OCI-LY3 (cell line): Measurements from ENCODE around the gene LTO1.
"Not testable (repeated sequence)": the region's sequence is repeated elsewhere in the genome, so short reads cannot be mapped to it uniquely, and the experiment has no call there.

Experiments used
- H2AFZ ChIP-seq: fragments of 200-600, 300-600 bp; shearing (Covaris generic); 2 replicates; pipeline ENCODE4 v1.6.0; 2014; ENCODE audit warnings: antibody characterized with exemption, low read depth, low read length
- H3K27ac ChIP-seq: fragments of 200-600, 300-600 bp; sonication (generic); 2 replicates; pipeline ENCODE4 v1.5.1; 2014; ENCODE audit warnings: mild to moderate bottlenecking, low read length, moderate library complexity, mixed read lengths
- H3K27me3 ChIP-seq: fragments of 200-600, 300-600 bp; sonication (generic); 2 replicates; pipeline ENCODE4 v1.6.1; 2014; ENCODE audit warnings: low read depth, low read length, mixed read lengths
- H3K36me3 ChIP-seq: fragments of 200-600, 300-600 bp; sonication (generic); replicated peaks from 2 replicates; pipeline ENCODE3; 2014; ENCODE audit warnings: low read depth, low read length, mixed read lengths
- H3K4me1 ChIP-seq: fragments of 300-600, 200-600 bp; sonication (generic); 2 replicates; pipeline ENCODE4 v1.6.1; 2014; ENCODE audit warnings: low read length, mixed read lengths
- H3K4me2 ChIP-seq: fragments of 200-600, 300-600 bp; sonication (generic); 2 replicates; pipeline ENCODE4 v1.6.1; 2014; ENCODE audit warnings: low read length, mixed read lengths
- H3K4me3 ChIP-seq: fragments of 300-600, 200-600 bp; sonication (generic); 2 replicates; pipeline ENCODE4 v1.5.1; 2014; ENCODE audit warnings: antibody characterized with exemption, mild to moderate bottlenecking, low read length, moderate library complexity
- H3K79me2 ChIP-seq: fragments of 300-600, 200-600 bp; shearing (Covaris generic); 2 replicates; pipeline ENCODE4 v1.6.1; 2014; ENCODE audit warnings: mild to moderate bottlenecking, low read length, mixed read lengths
- H3K9ac ChIP-seq: fragments of 300-600, 200-600 bp; shearing (Covaris generic); 2 replicates; pipeline ENCODE4 v1.6.0; 2014; ENCODE audit warnings: mild to moderate bottlenecking, low read length, moderate library complexity
- H3K9me3 ChIP-seq: fragments of 200-600, 300-600 bp; shearing (Covaris generic); 2 replicates; pipeline ENCODE4 v1.6.1; 2014; ENCODE audit warnings: low read length, mixed read lengths; ENCODE audit not compliant: insufficient read depth
- H4K20me1 ChIP-seq: fragments of 200-600, 300-600 bp; sonication (generic); 2 replicates; pipeline ENCODE4 v1.6.1; 2016; ENCODE audit warnings: low read length, mixed read lengths; ENCODE audit not compliant: insufficient read depth
- EZH2phosphoT487 ChIP-seq: fragments of 200-600 bp; shearing (Covaris generic); IDR thresholded peaks from 2 replicates; pipeline ENCODE4 v1.6.1; 2018; ENCODE audit warnings: antibody characterized with exemption, mixed run types, low read depth
- TF ChIP-seq, protein P1 (sequence below): fragments of 200-600, 300-600 bp; sonication (generic); IDR thresholded peaks from 2 replicates; pipeline ENCODE4 v1.5.1; 2014; ENCODE audit warnings: antibody characterized with exemption, low read length, low read depth

The LTO1 gene

DNA sequence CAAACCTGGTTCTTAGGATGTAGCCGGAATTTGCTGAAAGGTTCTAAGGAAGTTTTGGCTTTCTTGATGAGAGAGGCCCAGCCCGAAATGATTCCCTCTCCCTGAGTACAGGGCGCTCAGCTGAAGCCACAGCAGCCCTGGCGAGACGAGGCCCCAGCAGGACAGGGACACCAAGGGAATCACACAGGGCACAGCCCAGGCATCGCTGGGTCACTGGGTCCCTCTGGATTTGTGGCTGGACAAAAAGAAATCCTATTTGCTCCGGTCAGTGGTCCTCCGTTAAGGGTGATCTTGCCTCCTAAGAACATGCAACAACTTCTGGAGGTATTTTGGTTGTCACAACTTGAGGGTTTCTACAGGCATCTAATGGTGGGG lies 22.3 kb upstream of the LTO1 start:
- Histone ChIP-seq H3K9ac (no peak overlapping the region), H3K27ac (no peak overlapping the region), H3K4me1 (no peaks in the 10 kb centered on the region), H3K79me2 (no peaks in the 10 kb centered on the region), H3K4me2 (no peak overlapping the region), H3K36me3 (no peaks in the 10 kb centered on the region), H3K9me3 (no peaks in the 10 kb centered on the region), H3K4me3 (no peak overlapping the region), H4K20me1 (no peaks in the 10 kb centered on the region), H2AFZ (no peak overlapping the region), H3K27me3 (peaks cover 26% of the 10 kb centered on the region)
- no peak for TF ChIP-seq EZH2phosphoT487
- TF ChIP-seq, protein P1, sequence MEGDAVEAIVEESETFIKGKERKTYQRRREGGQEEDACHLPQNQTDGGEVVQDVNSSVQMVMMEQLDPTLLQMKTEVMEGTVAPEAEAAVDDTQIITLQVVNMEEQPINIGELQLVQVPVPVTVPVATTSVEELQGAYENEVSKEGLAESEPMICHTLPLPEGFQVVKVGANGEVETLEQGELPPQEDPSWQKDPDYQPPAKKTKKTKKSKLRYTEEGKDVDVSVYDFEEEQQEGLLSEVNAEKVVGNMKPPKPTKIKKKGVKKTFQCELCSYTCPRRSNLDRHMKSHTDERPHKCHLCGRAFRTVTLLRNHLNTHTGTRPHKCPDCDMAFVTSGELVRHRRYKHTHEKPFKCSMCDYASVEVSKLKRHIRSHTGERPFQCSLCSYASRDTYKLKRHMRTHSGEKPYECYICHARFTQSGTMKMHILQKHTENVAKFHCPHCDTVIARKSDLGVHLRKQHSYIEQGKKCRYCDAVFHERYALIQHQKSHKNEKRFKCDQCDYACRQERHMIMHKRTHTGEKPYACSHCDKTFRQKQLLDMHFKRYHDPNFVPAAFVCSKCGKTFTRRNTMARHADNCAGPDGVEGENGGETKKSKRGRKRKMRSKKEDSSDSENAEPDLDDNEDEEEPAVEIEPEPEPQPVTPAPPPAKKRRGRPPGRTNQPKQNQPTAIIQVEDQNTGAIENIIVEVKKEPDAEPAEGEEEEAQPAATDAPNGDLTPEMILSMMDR = no peak

DNA sequence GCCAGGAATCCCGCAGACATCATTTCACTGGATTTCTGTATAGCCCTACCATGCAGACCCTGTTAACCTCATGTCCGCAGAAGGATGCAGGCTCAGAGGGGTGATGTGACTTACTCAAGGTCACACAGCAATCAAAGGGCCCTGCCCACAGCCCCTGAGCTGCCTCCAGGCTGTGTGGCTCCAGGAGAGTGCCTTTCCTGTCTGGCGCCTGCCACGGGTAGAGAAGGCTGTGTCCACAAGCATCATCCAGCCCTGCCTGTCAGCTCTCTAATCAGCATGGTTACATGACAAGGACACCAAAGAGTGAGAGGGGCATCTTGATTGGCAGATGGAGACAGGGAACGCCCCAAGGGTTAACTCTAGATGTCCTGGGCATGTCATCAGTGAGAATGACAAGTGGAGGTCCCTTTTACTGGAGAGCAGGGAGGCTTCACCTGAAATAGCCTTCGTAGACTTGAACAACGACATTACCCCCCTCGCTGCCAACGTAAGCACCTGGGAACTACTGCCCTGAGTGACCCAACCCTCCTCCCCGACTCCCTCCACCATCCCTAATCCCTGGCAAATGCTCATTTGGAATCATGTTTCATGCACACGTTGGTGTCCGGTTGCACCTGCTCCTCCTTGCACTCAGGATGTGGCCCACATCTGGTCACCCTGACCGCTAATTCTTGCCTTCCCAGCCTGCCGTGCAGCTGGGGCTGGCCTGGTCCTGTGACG lies 21.8 kb upstream of the LTO1 start:
- H2AFZ ChIP-seq = no peak overlapping the region
- no peak overlapping the region for H3K4me3 ChIP-seq
- H3K4me1 ChIP-seq = no peaks in the 10 kb centered on the region
- H3K27ac ChIP-seq = no peak overlapping the region
- no peak overlapping the region for H3K4me2 ChIP-seq
- H4K20me1 ChIP-seq = no peaks in the 10 kb centered on the region
- no peaks in the 10 kb centered on the region for H3K79me2 ChIP-seq
- TF ChIP-seq, protein P1 = no peak
- no peak for TF ChIP-seq EZH2phosphoT487
- H3K36me3 ChIP-seq = no peaks in the 10 kb centered on the region
- no peaks in the 10 kb centered on the region for H3K9me3 ChIP-seq
- H3K9ac ChIP-seq = no peak overlapping the region
- peaks cover 26% of the 10 kb centered on the region for H3K27me3 ChIP-seq

GRCh38 chr11:69695995-69696394 lies 20.8 kb upstream of the LTO1 start:
- H4K20me1 ChIP-seq, H3K27ac ChIP-seq, H3K9me3 ChIP-seq, H3K36me3 ChIP-seq, H3K4me3 ChIP-seq, H2AFZ ChIP-seq, H3K4me2 ChIP-seq, H3K9ac ChIP-seq, H3K79me2 ChIP-seq, H3K4me1 ChIP-seq: not testable (repeated sequence)
- H3K27me3 ChIP-seq = peaks cover 26% of the 10 kb centered on the region

DNA sequence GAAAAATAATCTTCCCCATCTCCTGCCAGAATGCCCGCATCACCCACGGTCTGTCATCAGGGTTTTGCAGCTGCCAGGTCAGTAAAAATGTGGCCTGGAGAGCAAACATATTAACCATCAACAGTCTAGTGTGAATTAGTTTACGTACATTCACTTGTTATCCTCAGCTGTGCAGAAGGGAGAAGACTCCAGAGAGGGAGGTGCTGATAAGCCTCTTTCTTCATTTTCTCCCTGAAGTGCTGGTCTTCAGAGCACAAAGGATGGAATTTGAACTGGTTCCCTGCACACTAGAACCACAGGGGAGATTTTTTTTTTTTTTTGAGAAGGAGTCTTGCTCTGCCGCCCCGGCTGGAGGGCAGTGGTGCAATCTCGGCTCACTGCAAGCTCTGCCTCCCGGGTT lies 20.4 kb upstream of the LTO1 start:
- Histone ChIP-seq H4K20me1 (no peaks in the 10 kb centered on the region), H3K4me2 (no peak overlapping the region), H3K4me1 (no peaks in the 10 kb centered on the region), H3K4me3 (no peak overlapping the region), H3K9ac (no peak overlapping the region), H3K9me3 (no peaks in the 10 kb centered on the region), H3K36me3 (no peaks in the 10 kb centered on the region), H3K27ac (no peak overlapping the region), H3K79me2 (no peaks in the 10 kb centered on the region), H2AFZ (no peak overlapping the region), H3K27me3 (peaks cover 26% of the 10 kb centered on the region)
- TF ChIP-seq EZH2phosphoT487 = no peak
- TF ChIP-seq, protein P1 = no peak
